Measurements from ENCODE around the gene ANKH. TPM values are rescaled to one million over a fixed set of nuclear protein-coding genes. Genes with fewer than 3 reads are reported as not detected.

ANKH gene
- 14.0 and 18.6 TPM in 2 replicates for total RNA-seq

DNA sequence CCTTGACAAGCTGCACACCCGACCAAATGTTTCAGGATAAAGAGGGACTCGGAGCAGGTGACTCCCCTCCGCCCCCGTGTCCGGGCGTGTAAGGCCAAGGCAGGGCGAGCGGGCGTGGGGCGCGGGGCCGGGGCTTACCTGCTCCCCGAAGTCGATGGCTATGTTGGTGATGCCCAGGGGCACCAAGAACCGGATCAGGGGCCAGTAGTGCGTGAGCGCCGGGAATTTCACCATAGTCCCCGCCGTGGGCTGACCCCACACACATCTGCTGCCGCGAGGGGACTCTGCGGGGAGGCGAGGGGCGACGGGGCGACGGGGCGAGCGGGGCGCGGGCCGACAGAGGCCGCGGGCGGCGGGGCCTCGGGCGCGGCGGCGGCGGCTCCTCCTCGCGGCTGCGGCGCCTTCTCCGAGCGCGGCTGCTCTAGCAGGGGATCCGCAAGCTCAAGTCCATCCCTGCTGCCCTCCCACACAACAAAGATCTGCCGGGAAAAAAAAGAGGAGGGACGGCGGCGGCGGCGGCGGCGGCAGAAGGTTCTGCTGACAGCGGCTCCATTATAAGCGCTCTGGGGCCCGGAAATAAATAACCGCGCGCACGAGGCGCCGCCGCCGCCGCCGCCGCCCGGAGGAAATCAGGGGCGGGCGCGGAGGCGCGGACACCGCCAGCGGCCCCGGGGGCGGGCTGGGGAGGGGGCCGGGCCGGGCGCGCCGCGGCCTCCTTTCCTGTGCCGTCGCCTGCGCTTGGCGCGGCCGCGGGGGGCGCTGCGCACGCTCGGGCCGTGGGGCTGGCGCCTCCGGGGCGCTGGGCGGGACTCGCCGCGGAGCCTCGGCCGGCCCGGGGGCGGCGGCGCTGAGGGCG is at the start of gene ANKH:
Gene ANKH (minus strand): TSS at position 565 of the 856 bp plus-strand sequence. CDS start 331 bp downstream, at position 234.

DNA sequence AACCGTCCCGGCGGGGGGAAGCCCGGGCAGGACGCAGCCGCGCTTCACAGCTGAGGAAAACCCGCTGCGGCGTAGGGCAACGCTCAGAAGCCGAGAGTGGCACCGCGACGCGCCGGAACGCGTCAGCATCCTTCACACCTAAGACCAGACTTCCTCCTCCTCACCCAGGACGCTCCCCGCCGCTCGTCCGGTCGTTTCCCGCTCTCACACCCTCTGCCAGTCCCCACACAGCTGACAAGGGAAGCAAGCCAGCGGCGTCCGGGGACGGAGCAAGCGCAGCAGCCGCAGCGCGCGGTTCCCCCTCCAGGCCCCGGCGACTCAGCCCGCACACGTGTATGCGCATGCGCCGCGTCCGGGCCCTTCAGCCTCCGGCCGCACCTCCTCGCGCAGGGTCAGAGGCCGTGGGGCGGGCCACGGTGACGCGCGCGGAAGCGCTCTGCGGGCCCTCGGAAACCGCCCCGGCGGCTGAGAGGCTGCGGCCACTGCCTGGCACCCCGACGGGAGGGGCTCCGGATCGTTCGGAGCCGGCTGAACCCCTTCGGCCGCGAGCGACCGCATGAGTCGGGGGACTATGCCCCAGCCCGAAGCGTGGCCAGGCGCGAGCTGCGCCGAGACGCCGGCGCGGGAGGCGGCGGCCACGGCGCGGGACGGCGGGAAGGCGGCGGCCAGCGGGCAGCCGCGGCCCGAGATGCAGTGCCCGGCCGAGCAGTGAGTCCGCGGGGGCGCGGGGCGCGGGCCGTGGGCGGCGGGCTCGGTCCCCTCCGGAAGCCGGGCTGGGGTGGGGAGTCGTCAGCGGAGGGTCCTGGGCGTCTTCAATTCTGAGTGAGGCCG is 207.1 kb downstream of the ANKH start, which contains the start of gene OTULIN:
Gene OTULIN (plus strand): TSS at position 449 of the 831 bp plus-strand sequence. CDS start 108 bp downstream, at position 557.

Other genes starting within 250 kb of the ANKH start
- 25.6 and 27.6 TPM in 2 replicates for gene OTULIN, start 207.1 kb downstream of the ANKH start, total RNA-seq

All from nasal cavity respiratory epithelium epithelial cell of viscerocranial mucosa (primary cell).